HG03196 (cell line): ENCODE measurements around the gene MID1.

Experiments used
- ATAC-seq: cut with Tn5 transposase; IDR thresholded peaks from one replicate; pipeline ENCODE4 v1.9.1; 2021; ENCODE audit not compliant: unreplicated experiment

MID1 gene

DNA sequence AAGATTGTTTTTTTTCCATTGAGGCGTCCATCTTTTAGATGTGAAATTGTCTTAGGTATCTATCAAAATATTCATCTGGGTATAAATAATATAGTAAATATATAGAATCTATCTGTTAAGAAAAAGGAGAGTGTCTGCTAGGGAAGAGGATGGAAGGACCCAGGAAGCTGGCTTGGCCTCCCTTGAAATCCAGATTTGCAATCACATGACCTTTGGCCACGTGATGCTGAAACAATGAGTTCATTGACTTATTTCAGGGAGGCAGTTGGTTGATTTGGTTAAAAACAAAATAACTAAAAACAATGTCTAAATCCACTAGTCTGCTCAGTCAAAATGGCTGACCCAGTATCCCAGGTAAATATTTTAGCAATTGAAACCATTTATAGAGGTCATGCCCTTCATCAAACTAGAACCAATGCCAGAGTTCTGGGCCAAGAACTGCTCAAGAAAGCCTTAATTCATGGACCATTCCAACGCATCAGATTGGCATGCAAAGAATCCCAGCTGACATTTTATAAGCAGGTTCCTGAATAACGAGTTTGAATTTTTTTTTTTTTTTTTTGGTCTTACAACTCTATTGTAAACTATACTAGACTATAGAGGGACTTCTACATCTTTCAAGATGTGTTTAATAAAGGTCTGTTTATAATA is 172.7 kb downstream of the MID1 start:
- ATAC-seq, result no peak

DNA sequence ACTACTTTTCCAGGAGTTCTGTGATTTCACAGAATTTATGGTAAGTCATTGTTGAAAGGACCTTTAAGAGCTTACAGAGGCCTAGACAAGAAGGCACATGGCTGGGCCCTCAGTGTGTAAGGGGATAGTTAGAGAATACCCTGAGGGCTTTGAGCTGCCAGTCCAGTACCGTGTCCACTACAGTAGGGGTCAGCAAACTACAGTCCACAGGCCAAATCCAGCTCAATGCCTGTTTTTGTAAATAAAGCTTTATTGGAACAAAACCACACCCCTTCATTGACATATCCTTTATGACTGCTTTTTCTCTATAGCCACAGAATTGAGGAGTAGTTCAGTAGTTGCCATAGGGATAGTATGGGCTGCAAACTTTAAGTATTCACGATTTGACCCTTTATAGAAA is 176.2 kb downstream of the MID1 start:
- no peak for ATAC-seq

DNA sequence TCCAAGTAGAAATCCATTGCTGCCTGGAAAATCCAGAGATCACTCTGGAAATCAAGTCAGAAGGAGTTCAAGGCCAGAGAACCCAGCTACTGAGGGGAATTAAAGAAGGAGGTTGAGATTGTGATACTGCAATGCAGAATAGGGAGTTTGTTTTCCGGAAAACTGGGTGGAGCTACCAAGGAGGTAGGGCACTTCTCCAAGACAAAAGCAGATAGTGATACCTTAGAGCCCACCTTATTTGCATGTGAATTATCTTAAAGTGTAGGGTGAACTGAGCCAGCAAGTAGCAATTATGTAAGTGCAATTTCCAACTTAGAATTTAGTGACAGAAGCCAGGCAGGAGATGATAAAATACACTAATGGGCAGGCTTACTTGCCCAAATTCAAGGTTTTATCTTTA is 178.9 kb downstream of the MID1 start:
- ATAC-seq, result no peak

DNA sequence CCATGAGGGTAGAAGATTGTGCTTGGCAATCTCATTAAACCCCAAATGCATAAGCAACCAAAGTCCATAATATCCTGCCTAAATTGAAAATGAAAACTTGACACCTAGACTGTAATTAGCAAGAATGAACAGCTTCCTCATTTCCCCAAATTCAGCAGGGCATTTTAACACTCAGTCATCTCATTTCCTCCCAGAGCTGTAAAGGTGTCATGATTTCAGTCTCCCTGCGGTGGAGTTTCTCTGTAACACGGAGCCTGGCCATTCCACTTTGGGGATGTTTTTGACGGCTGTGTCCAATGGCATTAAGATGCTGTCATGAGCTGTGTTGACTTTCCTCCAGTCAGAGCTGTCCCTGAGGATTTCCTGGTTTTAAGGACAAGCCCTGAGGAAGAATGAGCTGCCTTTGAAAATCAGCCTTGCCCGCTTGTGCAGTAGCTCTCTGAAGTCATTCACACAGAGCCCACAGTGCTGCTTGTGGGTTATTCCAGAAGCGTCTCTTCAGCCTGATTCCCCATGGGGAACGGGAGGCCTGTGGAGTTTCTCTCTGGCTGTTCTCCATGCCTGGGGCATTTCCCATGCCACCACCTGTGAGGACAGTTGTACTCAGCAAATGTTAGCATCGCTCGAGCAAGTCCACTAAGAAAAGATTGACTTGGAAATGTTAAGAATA is 187.0 kb downstream of the MID1 start:
- ATAC-seq, result no peak

DNA sequence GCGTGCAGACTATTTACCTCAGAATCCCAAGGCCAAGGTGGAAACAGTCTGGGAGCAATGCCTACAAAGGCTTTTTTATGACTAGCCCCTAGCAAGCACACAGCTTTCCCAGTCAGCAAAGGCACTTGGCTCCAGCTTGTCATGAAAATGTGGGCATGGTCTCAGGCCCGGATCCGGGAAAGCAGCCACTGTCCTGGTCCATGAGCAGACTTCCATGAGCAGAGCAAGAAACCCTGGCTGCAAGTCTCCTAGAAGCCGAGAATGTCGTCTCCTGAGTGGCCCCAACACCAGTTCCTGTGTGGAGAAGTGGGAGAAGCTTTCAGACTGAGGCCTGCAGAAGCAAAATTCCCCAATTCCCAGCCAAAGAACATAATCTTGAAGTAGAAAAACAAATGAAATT is 190.5 kb downstream of the MID1 start:
- ATAC-seq, result no peak

DNA sequence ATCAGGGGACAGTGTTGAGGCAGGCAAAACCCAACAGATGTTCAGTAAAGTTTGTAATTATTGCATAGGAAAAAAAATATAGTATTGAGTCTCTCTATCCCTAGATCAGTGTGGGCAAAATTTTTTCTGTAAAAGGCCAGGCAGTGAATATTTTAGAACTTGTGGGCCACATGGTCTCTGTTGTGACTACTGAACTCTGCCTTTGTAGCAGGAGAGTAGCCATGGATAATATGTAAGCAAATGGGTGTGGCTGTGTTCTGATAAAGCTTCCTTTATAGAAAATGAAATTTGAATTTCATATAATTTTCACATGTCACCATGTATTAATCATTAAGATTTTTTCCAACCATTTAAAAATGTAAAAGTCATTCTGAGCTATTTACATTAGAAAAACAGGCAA is 193.1 kb downstream of the MID1 start:
- ATAC-seq, result no peak

DNA sequence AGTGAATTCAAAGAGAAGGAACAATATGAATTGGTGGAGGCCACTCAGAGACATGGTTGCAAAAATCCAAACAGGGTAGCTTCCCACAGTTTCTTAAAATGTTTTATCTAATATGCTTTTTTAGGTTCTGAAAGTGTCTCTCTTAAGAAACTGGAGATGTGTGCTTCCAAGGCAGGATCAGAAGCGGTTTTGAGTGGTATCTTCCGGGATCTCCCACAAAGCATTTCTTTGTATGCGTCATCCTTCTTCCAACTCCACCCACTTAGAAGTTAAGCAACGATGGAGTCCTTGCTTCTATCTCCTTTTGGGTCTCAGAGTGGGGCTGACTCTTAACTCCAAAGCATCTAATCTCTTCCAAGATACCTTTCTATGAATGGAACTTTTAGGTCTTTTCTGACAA is 196.7 kb downstream of the MID1 start:
- no peak for ATAC-seq

DNA sequence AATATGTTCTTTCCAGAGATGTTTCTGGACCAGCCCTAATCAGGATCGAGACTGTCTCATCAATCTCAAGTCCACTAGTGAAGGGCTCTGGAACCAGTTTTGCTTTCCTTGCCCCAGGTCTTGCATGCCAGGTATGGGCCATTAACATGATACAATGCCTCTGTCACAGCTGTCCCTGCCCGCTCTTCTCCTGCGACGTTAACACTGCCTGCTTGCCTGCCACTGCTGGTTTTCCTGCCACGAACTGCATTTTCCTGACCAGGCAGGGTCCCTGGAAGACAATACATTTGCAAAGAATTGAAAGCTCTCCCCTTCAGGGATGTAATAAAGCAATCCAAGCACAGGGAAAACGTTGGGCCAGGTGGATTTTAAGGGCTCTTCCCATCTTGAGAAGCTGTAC is 200.3 kb downstream of the MID1 start:
- ATAC-seq, result no peak

DNA sequence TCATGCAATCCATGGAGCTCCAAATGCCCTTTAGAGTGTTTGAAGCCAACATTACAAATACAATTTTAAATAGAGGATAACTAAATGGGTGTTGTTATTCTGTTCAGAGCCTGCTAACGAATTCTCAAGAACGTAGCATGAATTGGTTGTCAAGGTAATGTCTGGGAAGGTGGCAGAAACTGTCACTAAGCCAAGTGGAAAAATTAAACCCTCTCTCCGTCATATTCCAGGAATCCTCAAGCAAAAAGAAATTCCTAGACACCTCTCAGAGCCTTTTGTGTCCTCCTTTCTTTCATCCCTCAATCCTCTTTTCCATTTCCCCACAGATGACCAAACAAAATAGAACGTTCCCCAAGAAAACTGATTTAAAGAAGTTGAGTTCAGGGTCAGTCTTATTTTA is 204.0 kb downstream of the MID1 start:
- no peak for ATAC-seq

DNA sequence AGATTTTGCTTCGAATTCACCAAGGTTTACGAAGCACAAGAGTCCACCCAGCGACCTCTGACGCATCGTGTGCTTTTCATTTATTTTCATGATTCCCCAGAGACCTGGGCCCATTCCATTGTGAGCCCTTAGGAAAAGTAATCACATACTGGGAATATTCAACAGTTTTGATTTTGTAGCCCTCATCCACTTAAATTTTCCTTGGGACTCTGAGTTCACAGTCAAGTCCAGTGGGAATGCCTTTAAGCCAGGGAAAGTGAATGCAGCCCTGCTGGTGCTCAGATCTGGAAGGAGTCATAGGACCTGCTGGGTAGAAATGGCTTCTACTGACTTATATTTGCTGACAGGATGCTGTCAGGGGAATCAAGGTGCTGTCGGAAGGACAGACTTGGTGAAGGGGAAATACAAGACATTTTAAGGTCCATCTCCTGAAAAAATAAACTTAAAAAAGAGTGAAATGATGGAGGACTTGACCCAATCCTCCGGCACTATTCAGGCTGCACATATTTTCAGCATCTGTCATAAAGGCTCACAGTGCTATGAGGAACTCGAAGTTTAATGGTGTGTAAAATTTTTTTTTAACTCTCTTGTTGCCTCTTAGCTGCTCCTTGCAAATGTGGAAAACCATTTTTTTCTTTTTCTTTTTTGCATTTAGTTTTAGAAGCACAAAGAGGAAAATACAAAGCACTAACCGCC is 204.9 kb downstream of the MID1 start:
- ATAC-seq, result no peak

DNA sequence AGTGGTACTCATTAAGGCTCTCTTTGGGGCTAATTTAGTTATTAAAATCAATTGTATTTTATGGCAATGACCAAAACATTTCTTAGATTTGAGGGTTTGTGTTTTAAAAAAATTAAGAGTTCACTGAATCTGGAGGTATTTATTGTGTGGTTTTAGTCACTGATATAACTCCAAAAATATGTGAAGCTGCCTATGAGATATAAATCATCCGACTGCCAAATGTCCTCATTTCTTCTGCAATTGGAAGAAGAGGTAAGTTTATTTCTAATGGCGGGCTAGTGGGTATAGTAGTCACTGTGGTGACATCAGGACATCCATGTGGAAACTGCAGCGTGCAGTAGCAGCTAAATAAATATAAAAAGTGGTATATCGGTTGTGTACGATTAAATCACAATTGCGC is 205.5 kb downstream of the MID1 start:
- ATAC-seq, result no peak

DNA sequence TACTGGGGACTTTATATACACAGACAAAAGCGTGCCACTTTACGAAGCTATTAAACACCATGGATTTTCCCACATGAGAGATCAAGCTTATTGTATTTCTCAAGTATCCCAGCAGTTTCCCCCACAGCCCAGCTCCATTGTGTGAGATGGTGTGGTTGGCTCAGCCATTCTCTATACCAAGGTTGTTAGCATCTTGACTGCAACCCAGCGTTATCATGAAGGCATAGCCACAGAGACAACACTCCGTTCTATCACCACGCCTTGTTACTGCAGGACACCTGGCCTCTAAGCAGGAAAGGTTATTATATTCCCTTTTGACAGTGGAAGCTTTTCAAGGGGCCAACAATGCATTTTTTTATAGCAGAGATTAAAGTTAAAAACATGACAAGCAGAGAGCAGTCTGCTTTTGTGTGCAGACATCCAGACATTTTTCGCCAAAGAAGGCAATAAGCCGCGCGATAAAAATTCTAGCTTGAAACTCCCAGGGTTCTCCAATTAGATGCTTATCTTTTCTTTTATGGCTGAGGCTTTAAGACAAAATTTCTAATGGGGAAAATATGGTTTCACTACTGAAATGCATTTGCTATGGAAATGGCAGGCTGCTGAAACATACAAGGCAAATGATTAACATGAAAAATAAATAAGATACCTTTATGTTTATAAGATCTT is 206.1 kb downstream of the MID1 start:
- no peak for ATAC-seq

DNA sequence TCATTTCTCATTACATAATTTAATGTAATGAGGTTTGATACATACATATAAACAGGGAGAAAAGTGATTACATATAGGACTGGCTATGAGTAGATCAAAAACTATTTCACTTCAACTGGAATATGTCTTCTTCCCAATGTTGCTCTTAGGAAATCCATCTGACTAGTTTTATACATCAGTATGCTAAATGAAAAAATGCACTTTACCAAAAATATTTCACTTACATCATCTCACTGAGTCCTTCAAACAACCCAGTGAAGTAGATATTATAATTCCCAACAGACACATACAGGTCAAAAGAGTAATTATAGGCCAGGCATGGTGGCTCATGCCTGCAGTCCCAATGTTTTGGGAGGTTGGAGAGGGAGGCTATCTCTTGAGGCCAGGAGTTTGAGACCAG is 215.9 kb downstream of the MID1 start:
- no peak for ATAC-seq

DNA sequence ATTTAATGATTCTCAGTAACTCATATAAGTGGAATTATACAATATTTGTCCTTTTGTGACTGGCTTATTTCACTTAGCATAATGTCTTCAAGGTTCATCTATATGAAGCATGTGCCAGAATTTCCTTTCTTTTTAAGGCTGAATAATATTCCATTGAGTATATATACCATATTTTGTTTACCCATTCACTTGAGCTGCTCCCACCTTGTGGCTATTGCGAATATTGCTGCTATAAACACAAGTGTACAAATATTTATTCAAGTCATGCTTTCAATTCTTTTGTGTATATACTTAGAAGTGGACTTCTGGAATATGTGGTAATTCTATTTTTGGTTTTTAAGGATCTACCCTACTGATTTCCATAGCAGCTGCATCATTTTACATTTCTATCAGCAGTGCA is 219.1 kb downstream of the MID1 start:
- no peak for ATAC-seq

DNA sequence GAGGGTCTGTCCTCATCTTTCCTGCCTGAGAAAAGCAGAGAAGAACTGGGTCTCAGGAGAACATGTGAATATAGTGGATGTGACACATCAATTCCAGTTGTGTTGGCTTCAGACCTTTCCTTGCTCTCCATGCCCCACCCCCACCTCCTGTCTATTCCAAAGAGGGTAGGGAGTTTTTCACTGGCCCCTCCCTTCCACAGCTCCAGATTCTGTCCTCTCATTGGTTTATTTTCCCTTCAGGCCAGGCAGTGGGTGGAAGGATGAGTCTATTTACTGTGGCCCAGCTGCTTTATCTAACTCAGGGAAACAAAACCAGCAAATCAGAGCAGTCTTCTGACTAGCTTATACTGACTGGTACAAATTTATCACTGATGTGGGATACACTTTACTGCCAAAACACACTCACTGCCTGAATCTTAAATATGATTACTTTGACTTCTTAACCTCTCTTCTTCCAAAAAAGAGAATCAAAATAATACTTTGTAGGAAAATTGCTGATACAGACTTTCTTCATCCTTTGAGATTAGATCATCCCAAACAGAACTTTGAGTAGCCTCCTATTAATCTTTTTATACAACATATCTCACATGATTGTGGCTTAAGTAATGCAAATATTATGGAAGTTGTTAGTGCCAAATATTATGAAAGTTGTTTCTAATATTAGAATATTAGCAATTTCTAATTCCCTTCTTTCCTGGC is 221.2 kb downstream of the MID1 start:
- ATAC-seq, result no peak

DNA sequence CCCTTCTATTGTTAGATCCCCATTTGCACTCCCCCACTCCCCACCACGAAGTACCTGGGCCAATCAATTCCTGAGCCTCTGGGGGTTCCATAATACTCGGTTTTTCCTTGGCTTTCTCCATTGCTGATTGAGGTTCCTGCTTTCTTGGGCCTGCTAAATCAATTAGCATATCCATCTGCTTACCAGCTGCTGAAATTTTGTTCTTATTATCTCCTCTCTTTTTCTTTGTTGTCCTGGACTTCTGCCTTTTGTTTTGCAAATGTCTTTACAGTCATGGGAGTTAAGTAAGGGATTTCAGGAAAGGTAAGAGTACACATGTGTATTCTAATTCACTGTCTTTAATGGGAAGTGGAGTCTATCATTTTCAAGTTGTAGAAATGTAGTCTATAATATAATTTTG is 222.2 kb downstream of the MID1 start:
- ATAC-seq, result no peak

DNA sequence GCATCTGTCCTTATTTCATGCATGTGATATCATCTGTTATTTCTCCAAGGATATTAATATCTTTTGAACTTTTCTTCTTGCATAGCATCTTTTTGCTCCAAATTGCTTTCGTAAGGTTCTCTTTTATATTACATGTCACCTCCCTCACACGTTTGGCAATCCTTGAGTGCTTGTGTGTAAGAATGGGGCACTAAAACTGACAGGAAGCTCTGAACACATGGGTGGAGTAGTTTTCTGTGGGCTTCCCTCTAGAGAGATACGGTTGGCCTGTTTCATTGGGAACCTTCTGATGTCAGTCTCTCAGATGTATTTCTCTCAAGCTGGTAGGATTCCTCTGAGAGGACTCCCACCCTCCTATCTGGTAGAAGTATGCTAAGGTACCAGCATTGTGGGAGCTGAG is 223.0 kb downstream of the MID1 start:
- ATAC-seq, result no peak

DNA sequence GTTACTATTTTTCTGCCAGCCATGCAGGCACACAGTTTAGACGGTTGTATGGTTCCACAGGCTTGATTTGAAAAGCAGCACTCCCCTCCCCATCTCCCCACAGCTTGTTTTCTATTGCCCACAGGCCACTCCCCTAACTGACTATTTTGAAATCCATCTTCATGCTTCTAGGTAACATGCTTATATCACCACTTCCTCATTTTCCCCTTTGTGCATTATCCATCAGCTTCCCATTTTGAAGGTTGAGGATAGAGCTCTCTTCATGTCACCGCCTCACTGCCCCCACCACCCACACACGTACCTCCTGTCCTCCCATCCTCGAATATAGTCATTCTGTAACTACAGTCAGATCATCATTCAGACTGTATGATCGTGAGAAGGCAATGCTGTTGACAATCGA is 224.7 kb downstream of the MID1 start:
- no peak for ATAC-seq
